Activated CD8-positive, alpha-beta T cell treated with anti-CD3 and anti-CD28 coated beads, Interleukin-2, amount 10 ng/mL, durations not matched to agents 7 days and 5 days (primary cell): ENCODE results near the gene GSG1L. TPM values are rescaled to one million over a fixed set of nuclear protein-coding genes. Genes with fewer than 3 reads are reported as not detected.
A peak's percentile ranks its signal among the peaks of the same experiment; 100 is the strongest.
"Not testable (repeated sequence)": the region's sequence is repeated elsewhere in the genome, so short reads cannot be mapped to it uniquely, and the experiment has no call there.

Source experiments
- ATAC-seq: fragments of 150-1000 bp; cut with Tn5 transposase; one replicate; pipeline ENCODE4 v1.10.0; 2021; ENCODE audit warnings: moderate library complexity
- CTCF ChIA-PET: fragments of 350-600 bp; sonication (Branson Sonifier 250); formaldehyde crosslinking; loops from one replicate; lab custom pipeline; 2021; ENCODE audit warnings: antibody characterized with exemption; lab: Charles Lee
- POLR2A ChIA-PET: fragments of 350-600 bp; sonication (Branson Sonifier 250); formaldehyde crosslinking; loops from one replicate; lab custom pipeline; 2021; ENCODE audit warnings: antibody characterized with exemption; lab: Charles Lee
- DNase-seq: peaks from one replicate; pipeline ENCODE4 v3.0.0-alpha.2; 2020
- H3K27ac Mint-ChIP-seq: one replicate; pipeline ENCODE4 v1.8.0; 2021; ENCODE audit warnings: mild to moderate bottlenecking, mixed read lengths
- H3K27me3 Mint-ChIP-seq: one replicate; pipeline ENCODE4 v1.8.0; 2021; ENCODE audit warnings: low read depth, mixed read lengths
- H3K36me3 Mint-ChIP-seq: one replicate; pipeline ENCODE4 v1.8.0; 2021; ENCODE audit warnings: low read depth, mixed read lengths
- H3K4me1 Mint-ChIP-seq: one replicate; pipeline ENCODE4 v1.8.0; 2021; ENCODE audit warnings: low read depth, mixed read lengths
- H3K4me3 Mint-ChIP-seq: one replicate; pipeline ENCODE4 v1.8.0; 2021; ENCODE audit warnings: mild to moderate bottlenecking, mixed read lengths
- H3K9me3 Mint-ChIP-seq: one replicate; pipeline ENCODE4 v1.8.0; 2022; ENCODE audit warnings: mixed read lengths; ENCODE audit not compliant: insufficient read depth
- total RNA-seq, 2 experiments: library from RNA; stranded (reverse); gene quantifications; one replicate each; pipeline ENCODE4 v1.2.3, GENCODE V29; 2021

The GSG1L gene
- total RNA-seq, 2 experiments from 2014 or later = 0.08 to 0.39 TPM

DNA sequence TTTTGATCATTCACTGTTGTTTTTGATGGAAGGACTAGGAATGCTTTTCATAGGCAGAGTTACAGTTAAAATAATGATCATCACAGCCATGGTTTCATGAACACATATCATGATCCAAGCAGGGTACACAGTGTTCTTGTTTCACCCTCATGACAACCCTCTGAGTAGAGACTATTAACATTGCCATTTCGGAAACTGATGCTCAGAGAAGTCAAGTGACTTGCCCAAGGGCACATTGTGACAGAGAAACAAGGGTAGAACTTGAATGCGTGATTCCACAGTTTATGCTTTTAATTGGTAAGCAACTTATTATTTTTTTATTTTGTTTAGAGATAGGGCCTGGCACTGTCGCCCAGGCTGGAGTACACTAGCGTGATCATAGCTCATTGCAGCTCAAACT, 311.3 kb downstream of the GSG1L start:
- DNase-seq = no peak
- Mint-ChIP-seq H3K27me3 (no peaks in the 10 kb centered on the region), H3K4me3 (no peak overlapping the region), H3K9me3 (no peaks in the 10 kb centered on the region), H3K36me3 (no peaks in the 10 kb centered on the region), H3K27ac (no peak overlapping the region), H3K4me1 (peaks cover 6% of the 10 kb centered on the region)
- no peak for ATAC-seq
- ChIA-PET CTCF (no interaction called here), POLR2A (no interaction called here)

DNA sequence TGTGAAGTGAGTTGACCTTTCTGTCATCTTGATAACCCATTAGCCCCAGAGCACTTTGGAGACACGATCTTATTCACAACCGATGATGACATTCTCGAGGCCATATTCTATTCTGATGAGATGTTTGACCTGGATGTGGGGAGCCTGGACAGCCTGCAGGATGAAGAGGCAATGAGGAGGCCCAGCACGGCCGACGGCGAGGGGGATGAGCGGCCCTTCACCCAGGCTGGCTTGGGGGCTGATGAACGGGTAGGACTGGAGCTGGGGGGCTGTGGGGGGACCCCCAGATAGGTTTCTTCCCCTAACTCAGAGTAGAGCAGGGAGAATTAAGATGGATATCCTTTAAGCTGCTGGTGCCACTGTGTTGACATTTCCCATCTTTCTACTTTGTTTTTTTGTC, 311.8 kb downstream of the GSG1L start:
- CTCF ChIA-PET = no interaction called here
- no peak for ATAC-seq
- DNase-seq = no peak

DNA sequence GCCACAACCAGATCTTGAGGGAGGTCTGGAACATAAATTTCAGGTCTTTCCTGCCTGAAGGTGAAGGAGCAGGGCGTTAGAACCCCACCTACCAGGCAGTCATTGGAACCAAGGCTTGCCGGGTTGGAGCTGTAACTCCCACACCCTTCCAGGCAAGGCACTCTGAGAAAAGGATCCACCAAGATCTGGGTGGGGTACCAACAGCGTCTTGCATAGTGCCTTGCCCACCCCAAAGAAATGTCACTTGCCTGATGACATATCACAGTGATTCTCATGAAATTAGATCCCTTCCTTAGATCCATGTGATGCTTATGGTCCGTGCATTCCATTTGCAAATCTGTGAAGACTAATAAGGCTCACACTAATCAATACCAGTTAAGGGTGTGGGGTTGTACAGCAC, 312.3 kb downstream of the GSG1L start:
- no peak for DNase-seq
- POLR2A ChIA-PET = no interaction called here
- peaks cover 6% of the 10 kb centered on the region for H3K4me1 Mint-ChIP-seq
- H3K9me3 Mint-ChIP-seq = no peaks in the 10 kb centered on the region
- H3K4me3 Mint-ChIP-seq = no peak overlapping the region
- ATAC-seq = no peak
- CTCF ChIA-PET = no interaction called here
- H3K27me3 Mint-ChIP-seq = no peaks in the 10 kb centered on the region
- no peaks in the 10 kb centered on the region for H3K36me3 Mint-ChIP-seq
- H3K27ac Mint-ChIP-seq = no peak overlapping the region

More for the DNA sequence above, 311.8 kb downstream of the GSG1L start:
- no peaks in the 10 kb centered on the region for H3K36me3 Mint-ChIP-seq
- POLR2A ChIA-PET = no interaction called here
- no peak overlapping the region for H3K4me3 Mint-ChIP-seq
- H3K4me1 Mint-ChIP-seq = peaks cover 6% of the 10 kb centered on the region
- H3K9me3 Mint-ChIP-seq = no peaks in the 10 kb centered on the region
- no peak overlapping the region for H3K27ac Mint-ChIP-seq
- H3K27me3 Mint-ChIP-seq = no peaks in the 10 kb centered on the region

DNA sequence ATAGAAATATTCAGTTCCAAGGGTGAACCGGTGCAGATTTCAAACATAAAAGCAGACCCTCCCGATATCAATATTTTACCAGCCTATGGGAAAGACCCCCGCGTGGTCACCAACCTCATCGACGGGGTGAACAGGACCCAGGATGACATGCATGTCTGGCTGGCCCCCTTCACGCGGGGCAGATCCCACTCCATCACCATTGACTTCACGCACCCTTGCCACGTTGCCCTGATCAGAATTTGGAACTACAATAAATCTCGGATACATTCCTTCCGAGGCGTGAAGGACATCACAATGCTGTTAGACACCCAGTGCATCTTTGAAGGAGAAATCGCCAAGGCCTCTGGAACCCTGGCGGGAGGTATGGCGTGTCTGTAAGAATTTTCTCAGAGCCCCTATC, 313.6 kb downstream of the GSG1L start:
- Mint-ChIP-seq H3K4me1 (peaks cover 6% of the 10 kb centered on the region), H3K4me3 (no peak overlapping the region), H3K27ac (no peak overlapping the region), H3K9me3 (no peaks in the 10 kb centered on the region), H3K36me3 (no peaks in the 10 kb centered on the region), H3K27me3 (no peaks in the 10 kb centered on the region)
- no peak for ATAC-seq
- POLR2A ChIA-PET = no interaction called here
- DNase-seq = no peak
- CTCF ChIA-PET = no interaction called here

DNA sequence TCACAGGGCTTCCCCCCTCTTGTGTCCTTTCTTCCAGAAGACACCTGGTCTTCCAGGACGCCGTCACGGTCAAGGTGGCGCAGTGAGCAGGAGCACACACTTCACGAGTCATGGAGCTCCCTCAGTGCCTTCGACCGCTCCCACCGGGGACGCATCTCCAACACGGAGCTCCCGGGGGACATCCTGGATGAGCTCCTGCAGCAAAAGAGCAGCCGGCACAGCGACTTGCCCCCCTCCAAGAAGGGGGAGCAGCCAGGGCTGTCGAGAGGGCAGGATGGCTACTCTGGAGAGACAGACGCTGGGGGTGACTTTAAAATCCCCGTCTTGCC, 314.0 kb downstream of the GSG1L start:
- peaks cover 6% of the 10 kb centered on the region for H3K4me1 Mint-ChIP-seq
- no peak for ATAC-seq
- no peak overlapping the region for H3K27ac Mint-ChIP-seq
- H3K9me3 Mint-ChIP-seq = no peaks in the 10 kb centered on the region
- DNase-seq = no peak
- H3K4me3 Mint-ChIP-seq = no peak overlapping the region
- H3K27me3 Mint-ChIP-seq = no peaks in the 10 kb centered on the region
- POLR2A ChIA-PET = no interaction called here
- H3K36me3 Mint-ChIP-seq = no peaks in the 10 kb centered on the region
- CTCF ChIA-PET = no interaction called here

DNA sequence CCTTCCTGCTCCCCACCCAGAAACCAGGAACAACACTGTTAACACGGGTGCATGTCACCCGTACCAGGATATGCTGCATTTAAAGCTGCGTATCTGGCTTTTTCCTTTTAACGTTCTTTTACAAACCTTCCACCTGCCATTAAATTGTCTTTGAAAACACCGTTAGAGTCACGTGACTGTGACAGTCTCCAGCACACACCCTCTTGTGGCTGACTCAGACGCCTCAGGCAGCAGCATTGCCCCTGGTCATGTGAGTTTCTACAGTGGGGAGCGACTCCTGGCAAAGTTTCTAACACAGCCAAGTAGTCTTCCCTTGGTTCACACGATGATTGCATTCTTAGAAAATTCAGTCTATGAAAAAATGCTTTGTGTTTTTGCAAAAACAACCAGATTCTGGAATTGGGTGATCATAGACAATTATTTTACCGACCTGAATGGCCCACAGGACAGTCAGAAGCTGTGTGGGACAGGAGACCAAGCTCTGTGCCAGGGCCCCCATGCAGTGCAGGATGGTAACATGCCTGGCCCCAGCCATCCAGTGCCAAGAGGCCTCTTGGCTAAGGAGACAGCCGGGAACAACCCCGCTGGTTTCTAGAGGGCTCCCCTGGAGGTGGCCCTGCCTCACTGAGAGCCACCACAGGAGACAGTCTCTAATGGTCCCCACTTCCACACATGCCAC, 314.5 kb downstream of the GSG1L start:
- Mint-ChIP-seq H3K27ac (peak overlapping the region; percentile 2), H3K4me3 (no peak overlapping the region), H3K36me3 (no peaks in the 10 kb centered on the region), H3K9me3 (no peaks in the 10 kb centered on the region), H3K4me1 (peaks cover 6% of the 10 kb centered on the region), H3K27me3 (no peaks in the 10 kb centered on the region)
- DNase-seq = peak; percentile 54
- POLR2A ChIA-PET = no interaction called here
- CTCF ChIA-PET = no interaction called here
- peak; percentile 65 for ATAC-seq

DNA sequence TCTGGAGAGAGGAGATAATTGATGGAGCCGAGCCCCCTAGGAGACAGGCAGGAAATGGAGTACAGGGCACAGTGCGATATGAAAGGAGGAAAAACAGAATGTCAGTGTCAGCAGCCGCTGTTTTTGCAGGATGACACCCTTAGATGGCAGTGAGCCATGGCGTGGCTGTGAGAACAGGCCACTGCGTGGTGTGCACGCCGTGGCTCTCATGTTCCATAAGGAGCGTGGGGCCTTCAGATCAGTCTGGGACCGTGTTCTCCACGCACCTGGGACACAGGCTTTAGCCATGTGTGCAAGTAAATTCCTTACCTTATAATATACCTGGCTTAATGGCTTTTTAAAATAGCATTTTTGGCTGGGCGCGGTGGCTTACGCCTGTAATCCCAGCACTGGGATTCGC, 315.6 kb downstream of the GSG1L start:
- H3K27me3 Mint-ChIP-seq = no peaks in the 10 kb centered on the region
- H3K4me1 Mint-ChIP-seq = peaks cover 6% of the 10 kb centered on the region
- POLR2A ChIA-PET = no interaction called here
- no peaks in the 10 kb centered on the region for H3K9me3 Mint-ChIP-seq
- ATAC-seq (no peak), DNase-seq (no peak)
- H3K4me3 Mint-ChIP-seq = no peak overlapping the region
- CTCF ChIA-PET = no interaction called here
- H3K27ac Mint-ChIP-seq = no peak overlapping the region
- no peaks in the 10 kb centered on the region for H3K36me3 Mint-ChIP-seq

DNA sequence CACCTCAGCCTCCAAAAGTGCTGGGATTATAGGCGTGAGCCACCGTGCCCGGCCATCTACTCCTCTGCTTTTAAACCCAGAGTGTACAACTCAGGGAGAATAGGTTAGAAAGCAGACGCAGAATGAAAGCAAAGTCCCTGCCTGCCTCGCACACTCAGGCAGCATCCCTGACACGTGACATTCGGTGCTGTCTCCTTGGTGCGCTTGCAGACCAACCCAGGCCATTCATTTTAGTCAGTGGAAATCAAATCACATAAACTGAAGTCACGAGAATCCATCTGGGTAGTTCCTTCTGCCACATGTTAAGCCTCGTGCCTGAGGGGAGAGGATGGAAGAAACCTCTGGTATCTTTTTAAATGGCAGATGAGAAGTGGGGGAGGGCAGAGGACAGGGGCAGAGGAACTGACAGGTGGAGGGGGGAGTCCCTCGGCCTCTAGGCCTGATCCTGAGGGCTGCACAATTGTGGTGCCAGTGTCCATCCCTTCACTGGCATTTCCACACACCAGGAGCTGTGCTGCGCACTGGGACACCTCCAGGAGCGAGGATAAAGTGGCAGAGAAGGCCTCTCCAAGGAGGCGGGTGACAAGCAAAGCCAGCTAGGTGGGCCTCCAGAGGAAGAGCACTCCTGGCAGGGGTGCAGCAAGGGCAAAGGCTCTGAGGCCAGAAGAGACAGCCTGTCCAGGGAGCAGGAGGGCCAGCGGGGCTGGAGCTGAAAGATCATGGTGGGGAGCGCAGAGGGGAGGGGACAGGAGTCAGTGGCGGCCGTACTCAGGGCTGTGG, 317.2 kb downstream of the GSG1L start:
- no peaks in the 10 kb centered on the region for H3K9me3 Mint-ChIP-seq
- POLR2A ChIA-PET = no interaction called here

DNA sequence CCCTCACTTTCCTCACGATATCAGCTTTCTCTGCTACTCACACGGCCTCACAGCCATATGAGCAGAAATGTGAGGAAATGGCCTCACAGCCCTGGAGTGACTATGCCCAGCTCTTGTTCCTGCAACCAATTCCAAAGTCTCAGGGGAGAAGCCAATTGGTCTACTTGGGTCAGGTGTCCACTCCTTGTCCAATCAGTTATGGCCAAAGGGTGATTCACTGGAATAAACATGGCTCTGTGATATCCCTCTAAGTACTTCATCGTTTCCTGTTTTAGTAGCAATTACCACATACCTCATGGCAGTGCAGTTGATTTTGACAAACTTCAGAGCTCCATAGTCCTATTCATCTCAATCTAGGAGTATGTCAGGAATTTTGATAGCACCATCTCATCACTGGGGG, 318.2 kb downstream of the GSG1L start:
- Mint-ChIP-seq H3K4me1 (peaks cover 6% of the 10 kb centered on the region), H3K4me3 (no peak overlapping the region), H3K9me3 (no peaks in the 10 kb centered on the region), H3K27ac (no peak overlapping the region), H3K27me3 (no peaks in the 10 kb centered on the region), H3K36me3 (no peaks in the 10 kb centered on the region)
- no peak for ATAC-seq
- DNase-seq = no peak
- POLR2A ChIA-PET = no interaction called here
- CTCF ChIA-PET = no interaction called here

More for the DNA sequence above, 317.2 kb downstream of the GSG1L start:
- Mint-ChIP-seq H3K27ac (no peak overlapping the region), H3K4me1 (peaks cover 6% of the 10 kb centered on the region), H3K36me3 (no peaks in the 10 kb centered on the region), H3K27me3 (no peaks in the 10 kb centered on the region), H3K4me3 (no peak overlapping the region)
- CTCF ChIA-PET = no interaction called here
- ATAC-seq (no peak), DNase-seq (no peak)

DNA sequence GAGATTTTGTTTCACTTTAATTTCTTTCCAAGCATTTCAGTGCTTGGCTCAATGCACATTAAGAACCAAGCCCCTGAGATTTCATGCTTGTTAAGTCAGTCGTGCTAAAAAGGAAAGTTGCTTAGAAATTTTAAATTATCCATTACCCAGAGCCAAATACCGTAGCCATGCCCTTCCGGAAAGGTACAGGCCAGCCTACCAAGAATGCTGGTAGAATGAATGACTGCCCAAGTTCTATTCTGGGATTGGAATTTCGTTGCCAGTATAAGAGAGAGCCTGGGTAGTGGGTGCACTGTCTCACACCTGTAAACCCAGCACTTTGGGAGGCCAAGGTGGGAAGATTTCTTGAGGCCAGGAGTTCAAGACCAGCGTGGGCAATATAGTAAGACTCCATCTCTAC, 319.6 kb downstream of the GSG1L start:
- POLR2A ChIA-PET = no interaction called here
- H3K36me3 Mint-ChIP-seq = no peaks in the 10 kb centered on the region
- peaks cover 4% of the 10 kb centered on the region for H3K4me1 Mint-ChIP-seq
- no peaks in the 10 kb centered on the region for H3K9me3 Mint-ChIP-seq
- no peak for DNase-seq
- ATAC-seq = no peak
- no peaks in the 10 kb centered on the region for H3K27me3 Mint-ChIP-seq
- CTCF ChIA-PET = no interaction called here
- no peak overlapping the region for H3K4me3 Mint-ChIP-seq
- H3K27ac Mint-ChIP-seq = no peak overlapping the region

DNA sequence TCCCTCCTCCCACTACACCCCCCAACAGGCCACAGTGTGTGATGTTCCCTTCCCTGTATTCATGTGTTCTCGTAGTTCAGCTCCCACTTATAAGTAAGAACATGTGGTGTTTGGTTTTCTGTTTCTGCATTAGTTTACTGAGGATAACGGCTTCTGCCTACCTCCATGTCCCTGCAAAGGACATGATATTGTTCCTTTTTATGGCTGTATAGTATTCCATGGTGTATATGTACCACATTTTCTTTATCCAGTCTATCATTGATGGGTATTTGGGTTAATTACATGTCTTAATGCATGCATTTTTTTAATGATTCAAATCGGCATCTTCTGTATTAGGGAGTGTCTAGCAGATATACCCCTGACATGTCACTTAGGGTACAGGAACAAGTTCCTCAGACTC, 320.5 kb downstream of the GSG1L start:
- H3K27me3 Mint-ChIP-seq, H3K4me3 Mint-ChIP-seq, CTCF ChIA-PET, H3K36me3 Mint-ChIP-seq, DNase-seq, H3K27ac Mint-ChIP-seq, H3K4me1 Mint-ChIP-seq, POLR2A ChIA-PET, ATAC-seq, H3K9me3 Mint-ChIP-seq: not testable (repeated sequence)

DNA sequence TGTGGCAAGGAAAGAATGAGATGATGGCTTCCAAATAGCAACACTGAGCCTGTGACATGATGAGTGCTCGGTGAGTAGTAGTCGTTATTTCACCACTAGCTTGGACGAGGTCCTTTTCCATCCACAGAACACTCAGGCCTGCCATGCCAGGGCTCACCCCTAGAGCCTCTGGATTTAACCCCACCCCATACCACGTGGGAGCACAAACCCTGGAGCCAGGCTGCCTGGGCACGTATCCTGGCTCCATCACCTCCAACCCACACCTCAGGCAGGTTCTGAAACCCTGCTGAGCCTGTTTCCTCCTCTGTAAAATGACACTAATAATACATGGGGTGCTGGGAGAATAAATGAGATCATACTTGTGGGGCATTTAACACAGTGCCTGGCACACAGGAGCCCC, 321.2 kb downstream of the GSG1L start:
- no peaks in the 10 kb centered on the region for H3K36me3 Mint-ChIP-seq
- no peak overlapping the region for H3K27ac Mint-ChIP-seq
- ChIA-PET POLR2A (no interaction called here), CTCF (no interaction called here)
- no peak for ATAC-seq
- no peak for DNase-seq
- H3K4me3 Mint-ChIP-seq = no peak overlapping the region
- H3K4me1 Mint-ChIP-seq = no peaks in the 10 kb centered on the region
- H3K27me3 Mint-ChIP-seq = no peaks in the 10 kb centered on the region
- no peaks in the 10 kb centered on the region for H3K9me3 Mint-ChIP-seq
